Peyer's patch (tissue), 4 donors: ENCODE results near the gene WDR19.

Experiments used
- POLR2A ChIP-seq, 2 donors: fragments of 450-650 bp; IDR thresholded peaks; one replicate each; pipeline ENCODE4 v1.5.1; 2017; ENCODE audit warnings: antibody characterized with exemption in 2 of 2, mild to moderate bottlenecking in 2 of 2, moderate library complexity in 2 of 2
- TF ChIP-seq, protein P1 (sequence below), 6 experiments: fragments of 450-650 bp in 4 of 6; fragments of 200-600 bp in 2 of 6; sonication (generic) in 1 of 6; IDR thresholded peaks; one replicate each; pipeline ENCODE4 v1.5.1; 2017 to 2019; ENCODE audit warnings: antibody characterized with exemption in 6 of 6, mild to moderate bottlenecking in 3 of 6, moderate library complexity in 1 of 6

DNA sequence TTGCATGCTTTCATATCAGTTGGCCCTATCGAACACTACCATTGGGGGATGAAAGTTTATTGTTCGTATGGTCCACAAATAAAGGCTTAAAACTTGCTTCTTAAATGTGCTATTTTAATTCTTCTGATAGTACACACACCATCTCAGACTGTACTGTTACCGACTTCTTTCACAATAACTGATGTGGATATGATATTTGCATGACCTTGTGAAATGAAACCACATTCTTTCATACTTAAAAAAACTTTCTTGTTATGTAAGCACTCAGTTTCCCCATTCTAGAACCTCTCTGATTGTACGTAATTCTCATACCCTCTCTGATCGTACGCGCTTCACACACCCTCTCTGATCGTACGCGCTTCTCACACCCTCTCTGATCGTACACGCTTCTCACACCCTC, 12.0 kb upstream of the WDR19 start:
- TF ChIP-seq, protein P1, sequence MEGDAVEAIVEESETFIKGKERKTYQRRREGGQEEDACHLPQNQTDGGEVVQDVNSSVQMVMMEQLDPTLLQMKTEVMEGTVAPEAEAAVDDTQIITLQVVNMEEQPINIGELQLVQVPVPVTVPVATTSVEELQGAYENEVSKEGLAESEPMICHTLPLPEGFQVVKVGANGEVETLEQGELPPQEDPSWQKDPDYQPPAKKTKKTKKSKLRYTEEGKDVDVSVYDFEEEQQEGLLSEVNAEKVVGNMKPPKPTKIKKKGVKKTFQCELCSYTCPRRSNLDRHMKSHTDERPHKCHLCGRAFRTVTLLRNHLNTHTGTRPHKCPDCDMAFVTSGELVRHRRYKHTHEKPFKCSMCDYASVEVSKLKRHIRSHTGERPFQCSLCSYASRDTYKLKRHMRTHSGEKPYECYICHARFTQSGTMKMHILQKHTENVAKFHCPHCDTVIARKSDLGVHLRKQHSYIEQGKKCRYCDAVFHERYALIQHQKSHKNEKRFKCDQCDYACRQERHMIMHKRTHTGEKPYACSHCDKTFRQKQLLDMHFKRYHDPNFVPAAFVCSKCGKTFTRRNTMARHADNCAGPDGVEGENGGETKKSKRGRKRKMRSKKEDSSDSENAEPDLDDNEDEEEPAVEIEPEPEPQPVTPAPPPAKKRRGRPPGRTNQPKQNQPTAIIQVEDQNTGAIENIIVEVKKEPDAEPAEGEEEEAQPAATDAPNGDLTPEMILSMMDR (IDR thresholded peaks at IDR 0.05), result no peak
- no peak for TF ChIP-seq POLR2A (IDR thresholded peaks at IDR 0.05)
